HG03342 (cell line): ENCODE measurements around the gene MEGF9.

Experiments
- ATAC-seq: cut with Tn5 transposase; IDR thresholded peaks from one replicate; pipeline ENCODE4 v1.9.1; 2021; ENCODE audit warnings: mild to moderate bottlenecking, moderate library complexity; ENCODE audit not compliant: unreplicated experiment

MEGF9 gene

GRCh38 chr9:120708526-120709224, 5.6 kb downstream of the MEGF9 start:
- no peak for ATAC-seq

- ATAC-seq, result no peak
Measured at GRCh38 chr9:120707170-120707569, 7.1 kb downstream of the MEGF9 start.

GRCh38 chr9:120705174-120705573, 9.1 kb downstream of the MEGF9 start:
- no peak for ATAC-seq

- ATAC-seq, result no peak
Measured at GRCh38 chr9:120702075-120702474, 12.2 kb downstream of the MEGF9 start.

GRCh38 chr9:120701248-120701647, 13.0 kb downstream of the MEGF9 start:
- no peak for ATAC-seq

GRCh38 chr9:120698766-120699165, 15.5 kb downstream of the MEGF9 start:
- ATAC-seq, result no peak

GRCh38 chr9:120697448-120697847, 16.8 kb downstream of the MEGF9 start:
- no peak for ATAC-seq

GRCh38 chr9:120696551-120697230, 17.6 kb downstream of the MEGF9 start:
- no peak for ATAC-seq

GRCh38 chr9:120694559-120694958, 19.7 kb downstream of the MEGF9 start:
- no peak for ATAC-seq

GRCh38 chr9:120693700-120694008, 20.6 kb downstream of the MEGF9 start:
- peak; percentile 73 for ATAC-seq

GRCh38 chr9:120692901-120693699, 21.2 kb downstream of the MEGF9 start:
- peak; percentile 65 for ATAC-seq

- ATAC-seq, result no peak
Measured at GRCh38 chr9:120690372-120690771, 23.9 kb downstream of the MEGF9 start.

GRCh38 chr9:120689860-120690259, 24.4 kb downstream of the MEGF9 start:
- ATAC-seq, result no peak

- ATAC-seq, result no peak
Measured at GRCh38 chr9:120688758-120689157, 25.5 kb downstream of the MEGF9 start.

- no peak for ATAC-seq
Measured at GRCh38 chr9:120683150-120683549, 31.1 kb downstream of the MEGF9 start.

GRCh38 chr9:120681121-120681520, 33.1 kb downstream of the MEGF9 start:
- no peak for ATAC-seq

- no peak for ATAC-seq
Measured at GRCh38 chr9:120680579-120680978, 33.7 kb downstream of the MEGF9 start.

- ATAC-seq, result no peak
Measured at GRCh38 chr9:120680161-120680560, 34.1 kb downstream of the MEGF9 start.

GRCh38 chr9:120677965-120678364, 36.3 kb downstream of the MEGF9 start:
- ATAC-seq, result no peak

GRCh38 chr9:120676767-120677402, 37.4 kb downstream of the MEGF9 start:
- no peak for ATAC-seq

GRCh38 chr9:120668399-120668798, 45.9 kb downstream of the MEGF9 start:
- no peak for ATAC-seq
